A549 (cell line): Measurements from ENCODE around the gene GABBR1. TPM values are rescaled to one million over a fixed set of nuclear protein-coding genes. Genes with fewer than 3 reads are reported as not detected.

ENCODE experiments used
- ATAC-seq, 2 experiments: fragments of 200-7000 bp in 1 of 2; fragments of >200 bp in 1 of 2; cut with Nextera tagmentation in 1 of 2; cut with Tn5 transposase in 1 of 2; 3 replicates each; pipeline versions ENCODE4 v1.8.0 to v1.9.1; 2018 to 2020; ENCODE audit warnings: mild to moderate bottlenecking in 1 of 2, moderate library complexity in 1 of 2
- CTCF ChIA-PET: fragments of 300-600 bp; sonication (Branson Sonifier 250); formaldehyde crosslinking; extraction: SDS; loops from one replicate; lab custom pipeline; 2021; ENCODE audit warnings: antibody characterized with exemption, inconsistent platforms; lab: Yijun Ruan, JAX
- POLR2A ChIA-PET: fragments of 350-600 bp; formaldehyde crosslinking; extraction: SDS; loops from one replicate; lab custom pipeline; 2021; ENCODE audit warnings: antibody characterized with exemption, inconsistent platforms; lab: Yijun Ruan, JAX
- DNase-seq, 2 experiments: peaks; one replicate each; pipeline versions ENCODE4 v3.0.0 to v3.0.0-alpha.2; 2011 to 2016; ENCODE audit warnings: low read depth in 1 of 2, low spot score in 1 of 2
- FAIRE-seq: peaks from 2 replicates; lab custom pipeline; 2011; peaks lifted over from hg19 to GRCh38; lab: Jason Lieb, UNC
- H3K27ac ChIP-seq, 2 experiments: fragments of >200 bp; sonication (Bioruptor Twin); formaldehyde crosslinking; 3 replicates each; pipeline ENCODE4 v1.5.1; 2016 to 2017
- H3K4me1 ChIP-seq: fragments of >200 bp; sonication (Bioruptor Twin); formaldehyde crosslinking; 3 replicates; pipeline ENCODE4 v1.6.1; 2016
- H3K4me2 ChIP-seq: fragments of >200 bp; sonication (Bioruptor Twin); formaldehyde crosslinking; 3 replicates; pipeline ENCODE4 v1.6.1; 2016
- H3K4me3 ChIP-seq: fragments of >200 bp; sonication (Bioruptor Twin); formaldehyde crosslinking; 3 replicates; pipeline ENCODE4 v1.5.1; 2016
- H3K9me3 ChIP-seq: fragments of >200 bp; sonication (Bioruptor Twin); formaldehyde crosslinking; 3 replicates; pipeline ENCODE4 v1.6.1; 2016
- ATOH8 ChIP-seq: fragments of 250-450 bp; sonication (Bioruptor Pico); IDR thresholded peaks from 2 replicates; pipeline ENCODE4 v1.5.0; 2020; ENCODE audit warnings: low read depth, mild to moderate bottlenecking, moderate library complexity
- BHLHE40 ChIP-seq: IDR thresholded peaks from 2 replicates; pipeline ENCODE4 v1.6.1; 2012; ENCODE audit warnings: low read depth, low read length, inconsistent platforms
- CBX2 ChIP-seq: fragments of 200-600 bp; sonication (generic); IDR thresholded peaks from 2 replicates; pipeline ENCODE4 v1.6.1; 2016; ENCODE audit warnings: low read depth, mild to moderate bottlenecking, borderline replicate concordance
- CEBPB ChIP-seq, 2 experiments: fragments of >200 bp in 1 of 2; sonication (Bioruptor Twin) in 1 of 2; formaldehyde crosslinking in 1 of 2; IDR thresholded peaks; 2 replicates each; pipeline ENCODE4 v1.6.1; 2012 to 2016
- CHD2 ChIP-seq: fragments of 150-350 bp; IDR thresholded peaks from 2 replicates; pipeline ENCODE4 v1.6.1; 2014; ENCODE audit warnings: low read length; ENCODE audit not compliant: partially characterized antibody
- CHD4 ChIP-seq: fragments of 200-600 bp; sonication (generic); IDR thresholded peaks from 2 replicates; pipeline ENCODE4 v1.6.1; 2016; ENCODE audit warnings: antibody characterized with exemption, mild to moderate bottlenecking, borderline replicate concordance
- E2F6 ChIP-seq: IDR thresholded peaks from 2 replicates; pipeline ENCODE4 v1.6.1; 2012; ENCODE audit warnings: low read depth, borderline replicate concordance
- EHF ChIP-seq: fragments of 250-450 bp; sonication (Bioruptor Pico); IDR thresholded peaks from 2 replicates; pipeline ENCODE4 v1.5.0; 2020; ENCODE audit warnings: mild to moderate bottlenecking
- ELK1 ChIP-seq: fragments of 150-350 bp; IDR thresholded peaks from 2 replicates; pipeline ENCODE4 v1.6.1; 2014; ENCODE audit warnings: low read depth, mild to moderate bottlenecking, low read length
- ESRRA ChIP-seq: fragments of 150-350 bp; IDR thresholded peaks from 2 replicates; pipeline ENCODE4 v1.6.1; 2014; ENCODE audit warnings: mild to moderate bottlenecking, low read length, borderline replicate concordance
- FOSB ChIP-seq: fragments of 250-450 bp; sonication (Bioruptor Pico); IDR thresholded peaks from 2 replicates; pipeline ENCODE4 v1.5.0; 2020; ENCODE audit warnings: mild to moderate bottlenecking, moderate library complexity
- HDAC2 ChIP-seq: fragments of 200-600 bp; sonication (generic); IDR thresholded peaks from 2 replicates; pipeline ENCODE4 v1.6.1; 2016
- HOXA7 ChIP-seq: fragments of 250-450 bp; sonication (Bioruptor Pico); IDR thresholded peaks from 2 replicates; pipeline ENCODE4 v1.5.0; 2020; ENCODE audit warnings: mild to moderate bottlenecking, moderate library complexity
- JUN ChIP-seq, 2 experiments: fragments of >200 bp; sonication (Bioruptor Twin); formaldehyde crosslinking; IDR thresholded peaks; 2 replicates in 1 of 2; 3 replicates in 1 of 2; pipeline ENCODE4 v1.6.1; 2016 to 2017
- JUNB ChIP-seq: fragments of >200 bp; sonication (Bioruptor Twin); formaldehyde crosslinking; IDR thresholded peaks from 2 replicates; pipeline ENCODE4 v1.6.1; 2016
- KDM1A ChIP-seq: fragments of 200-600 bp; sonication (generic); IDR thresholded peaks from 2 replicates; pipeline ENCODE4 v1.6.1; 2016; ENCODE audit warnings: low read depth, mild to moderate bottlenecking
- MYC ChIP-seq: IDR thresholded peaks from 2 replicates; pipeline ENCODE4 v1.6.1; 2012; ENCODE audit warnings: mild to moderate bottlenecking, inconsistent platforms, low read length, improper control_type of control experiment, borderline replicate concordance
- NFE2L2 ChIP-seq: fragments of 150-350 bp; conservative IDR thresholded peaks from 2 replicates; pipeline ENCODE4 v1.6.1; 2014; ENCODE audit warnings: low read length
- NR3C1 ChIP-seq: fragments of >200 bp; sonication (Bioruptor Twin); formaldehyde crosslinking; IDR thresholded peaks from 3 replicates; pipeline ENCODE4 v1.6.1; 2017
- POLR2A ChIP-seq: IDR thresholded peaks from 2 replicates; pipeline ENCODE4 v1.6.1; 2012; ENCODE audit warnings: mild to moderate bottlenecking, low read length
- RARB ChIP-seq: fragments of 250-450 bp; sonication (Bioruptor Pico); IDR thresholded peaks from 2 replicates; pipeline ENCODE4 v1.8.0; 2021; ENCODE audit warnings: mild to moderate bottlenecking, moderate library complexity
- RFX5 ChIP-seq: fragments of 450-650 bp; IDR thresholded peaks from 2 replicates; pipeline ENCODE4 v1.7.1; 2014; ENCODE audit warnings: antibody characterized with exemption, mild to moderate bottlenecking, moderate library complexity
- RNF2 ChIP-seq: fragments of 200-600 bp; sonication (generic); IDR thresholded peaks from 2 replicates; pipeline ENCODE4 v1.6.1; 2016; ENCODE audit warnings: low read depth, mild to moderate bottlenecking, antibody characterized with exemption, moderate library complexity, borderline replicate concordance
- SREBF2 ChIP-seq: fragments of 450-650 bp; IDR thresholded peaks from 2 replicates; pipeline ENCODE4 v1.6.1; 2014; ENCODE audit warnings: mild to moderate bottlenecking, moderate library complexity
- TFCP2L1 ChIP-seq: fragments of 250-450 bp; sonication (Bioruptor Pico); IDR thresholded peaks from 2 replicates; pipeline ENCODE4 v1.5.0; 2021; ENCODE audit warnings: mild to moderate bottlenecking
- ZSCAN20 ChIP-seq: fragments of 250-450 bp; sonication (Bioruptor Pico); IDR thresholded peaks from 2 replicates; pipeline ENCODE4 v1.8.0; 2022; ENCODE audit warnings: mild to moderate bottlenecking, moderate library complexity
- WGBS: methylation state at CpG from one replicate; pipeline ENCODE4 v1.1.6; 2017; ENCODE audit errors: missing lambda C conversion rate; 5-methylcytosine and 5-hydroxymethylcytosine counted together
- polyA plus RNA-seq, 4 experiments: library from polyadenylated mRNA; depleted of rRNA in 3 of 4; stranded (reverse); fragments of >200 nt; fragmentation: RNase III in 1 of 4; extraction: RNeasy Plus Mini Kit Qiagen cat#74134 plus additional on column Dnase treatment in 1 of 4; gene quantifications; 2 replicates in 3 of 4; 3 replicates in 1 of 4; pipeline ENCODE4 v1.2.3, GENCODE V29; 2011 to 2017
- TF ChIP-seq, protein P1 (sequence below): fragments of >200 bp; sonication (Bioruptor Twin); formaldehyde crosslinking; IDR thresholded peaks from 3 replicates; pipeline ENCODE4 v1.5.1; 2016

GABBR1 gene
- polyA plus RNA-seq, 2 of the 4 experiments (the other 2 are of a cell fraction) = 6.8 to 9.0 TPM

DNA sequence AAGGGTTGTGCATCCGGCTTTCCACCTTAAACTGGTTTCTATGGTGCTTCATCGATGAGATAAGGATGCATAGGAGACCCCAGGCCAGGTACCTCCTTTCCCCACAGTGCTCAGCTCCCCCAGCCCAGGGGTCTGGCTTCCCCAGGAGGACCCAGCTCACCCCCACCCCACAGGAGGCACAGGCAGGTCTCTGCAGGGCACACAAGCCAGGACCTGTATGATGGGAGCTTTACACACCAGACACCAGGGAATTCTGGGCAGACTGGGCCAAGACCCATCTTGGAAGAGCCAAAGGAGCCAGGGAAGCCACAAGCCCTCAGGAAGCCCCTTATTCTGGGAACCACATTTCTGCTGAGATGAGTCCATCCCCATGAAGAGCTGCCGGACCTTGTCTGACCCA lies 103.0 kb downstream of the GABBR1 start:
- CTCF ChIA-PET = no interaction called here
- Histone ChIP-seq H3K9me3 (no peaks in the 10 kb centered on the region), H3K4me2 (no peak overlapping the region), H3K4me1 (no peaks in the 10 kb centered on the region), H3K27ac (no peak overlapping the region), H3K4me3 (no peak overlapping the region)
- DNase-seq = no peak
- POLR2A ChIA-PET = no interaction called here
- 20% methylated on average over 1 of the region's 3 CpGs for WGBS
- FAIRE-seq = no peak
- ATAC-seq = no peak
- TF ChIP-seq RNF2 = no peak
- TF ChIP-seq, protein P1, sequence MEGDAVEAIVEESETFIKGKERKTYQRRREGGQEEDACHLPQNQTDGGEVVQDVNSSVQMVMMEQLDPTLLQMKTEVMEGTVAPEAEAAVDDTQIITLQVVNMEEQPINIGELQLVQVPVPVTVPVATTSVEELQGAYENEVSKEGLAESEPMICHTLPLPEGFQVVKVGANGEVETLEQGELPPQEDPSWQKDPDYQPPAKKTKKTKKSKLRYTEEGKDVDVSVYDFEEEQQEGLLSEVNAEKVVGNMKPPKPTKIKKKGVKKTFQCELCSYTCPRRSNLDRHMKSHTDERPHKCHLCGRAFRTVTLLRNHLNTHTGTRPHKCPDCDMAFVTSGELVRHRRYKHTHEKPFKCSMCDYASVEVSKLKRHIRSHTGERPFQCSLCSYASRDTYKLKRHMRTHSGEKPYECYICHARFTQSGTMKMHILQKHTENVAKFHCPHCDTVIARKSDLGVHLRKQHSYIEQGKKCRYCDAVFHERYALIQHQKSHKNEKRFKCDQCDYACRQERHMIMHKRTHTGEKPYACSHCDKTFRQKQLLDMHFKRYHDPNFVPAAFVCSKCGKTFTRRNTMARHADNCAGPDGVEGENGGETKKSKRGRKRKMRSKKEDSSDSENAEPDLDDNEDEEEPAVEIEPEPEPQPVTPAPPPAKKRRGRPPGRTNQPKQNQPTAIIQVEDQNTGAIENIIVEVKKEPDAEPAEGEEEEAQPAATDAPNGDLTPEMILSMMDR = no peak
- no peak for TF ChIP-seq ELK1
- TF ChIP-seq TFCP2L1 (CRISPR knock-in tag) = no peak
- no peak for TF ChIP-seq SREBF2
- TF ChIP-seq ESRRA = no peak
- no peak for TF ChIP-seq EHF (CRISPR knock-in tag)
- no peak for TF ChIP-seq RARB (CRISPR knock-in tag)
- TF ChIP-seq CHD4 = no peak
- no peak for TF ChIP-seq RFX5
- TF ChIP-seq E2F6 = no peak
- no peak for TF ChIP-seq HDAC2
- no peak for TF ChIP-seq CHD2
- TF ChIP-seq KDM1A = no peak
- no peak for TF ChIP-seq NR3C1
- no peak for TF ChIP-seq NFE2L2
- no peak for TF ChIP-seq ATOH8 (CRISPR knock-in tag)
- TF ChIP-seq, all 56 proteins: peak for 0

DNA sequence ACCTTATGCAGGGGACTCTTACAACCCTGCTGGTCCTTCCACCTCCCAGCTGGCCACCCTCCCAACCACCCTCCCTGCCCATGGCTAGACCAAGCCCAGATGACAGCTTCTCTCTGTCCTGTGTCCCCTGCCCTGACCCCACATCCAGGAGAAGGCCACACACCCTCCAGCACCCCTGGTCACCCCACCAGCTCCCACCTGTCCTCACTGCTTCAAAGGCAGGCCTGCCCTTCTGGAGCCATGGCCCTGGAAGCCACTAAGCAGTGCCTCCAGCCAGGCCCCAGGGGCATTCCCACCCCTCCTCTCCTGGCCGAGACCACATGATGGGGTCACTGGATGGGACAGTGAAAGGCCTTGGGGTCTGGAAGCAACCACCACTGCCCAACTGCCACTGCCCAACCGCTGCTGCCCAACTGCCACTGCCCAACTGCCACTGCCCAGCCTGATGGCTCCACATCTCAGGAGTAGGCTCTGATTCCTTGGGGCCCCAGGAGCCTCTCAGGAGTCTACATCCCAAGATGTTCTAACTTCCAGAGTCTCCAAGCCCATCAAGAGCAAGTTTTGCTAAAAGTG lies 103.9 kb downstream of the GABBR1 start:
- FAIRE-seq = no peak
- no peak for DNase-seq
- no peak for ATAC-seq
- Histone ChIP-seq H3K4me1 (no peaks in the 10 kb centered on the region), H3K9me3 (no peaks in the 10 kb centered on the region), H3K4me2 (no peak overlapping the region), H3K27ac (no peak overlapping the region), H3K4me3 (no peak overlapping the region)
- TF ChIP-seq ZSCAN20 (CRISPR knock-in tag) (no peak), FOSB (no peak), CHD2 (no peak), CHD4 (no peak), JUN (IDR thresholded peaks at IDR 0.05) (no peak), NFE2L2 (no peak), POLR2A (no peak), CBX2 (no peak), NR3C1 (no peak), BHLHE40 (no peak), JUNB (no peak), SREBF2 (no peak), HOXA7 (CRISPR knock-in tag) (no peak), RARB (CRISPR knock-in tag) (no peak), MYC (no peak), CEBPB (IDR thresholded peaks at IDR 0.05) (no peak)
- ChIA-PET CTCF (no interaction called here), POLR2A (no interaction called here)
- no CpG with 5 or more reads among the region's 2 CpGs for whole genome bisulfite sequencing
